HG03565 (cell line): ENCODE results near the gene MATK.
"Not testable (repeated sequence)": the region's sequence is repeated elsewhere in the genome, so short reads cannot be mapped to it uniquely, and the experiment has no call there.

Source experiments
- ATAC-seq: cut with Tn5 transposase; IDR thresholded peaks from one replicate; pipeline ENCODE4 v1.9.1; 2021; ENCODE audit warnings: mild to moderate bottlenecking, moderate library complexity; ENCODE audit not compliant: unreplicated experiment

Gene MATK

DNA sequence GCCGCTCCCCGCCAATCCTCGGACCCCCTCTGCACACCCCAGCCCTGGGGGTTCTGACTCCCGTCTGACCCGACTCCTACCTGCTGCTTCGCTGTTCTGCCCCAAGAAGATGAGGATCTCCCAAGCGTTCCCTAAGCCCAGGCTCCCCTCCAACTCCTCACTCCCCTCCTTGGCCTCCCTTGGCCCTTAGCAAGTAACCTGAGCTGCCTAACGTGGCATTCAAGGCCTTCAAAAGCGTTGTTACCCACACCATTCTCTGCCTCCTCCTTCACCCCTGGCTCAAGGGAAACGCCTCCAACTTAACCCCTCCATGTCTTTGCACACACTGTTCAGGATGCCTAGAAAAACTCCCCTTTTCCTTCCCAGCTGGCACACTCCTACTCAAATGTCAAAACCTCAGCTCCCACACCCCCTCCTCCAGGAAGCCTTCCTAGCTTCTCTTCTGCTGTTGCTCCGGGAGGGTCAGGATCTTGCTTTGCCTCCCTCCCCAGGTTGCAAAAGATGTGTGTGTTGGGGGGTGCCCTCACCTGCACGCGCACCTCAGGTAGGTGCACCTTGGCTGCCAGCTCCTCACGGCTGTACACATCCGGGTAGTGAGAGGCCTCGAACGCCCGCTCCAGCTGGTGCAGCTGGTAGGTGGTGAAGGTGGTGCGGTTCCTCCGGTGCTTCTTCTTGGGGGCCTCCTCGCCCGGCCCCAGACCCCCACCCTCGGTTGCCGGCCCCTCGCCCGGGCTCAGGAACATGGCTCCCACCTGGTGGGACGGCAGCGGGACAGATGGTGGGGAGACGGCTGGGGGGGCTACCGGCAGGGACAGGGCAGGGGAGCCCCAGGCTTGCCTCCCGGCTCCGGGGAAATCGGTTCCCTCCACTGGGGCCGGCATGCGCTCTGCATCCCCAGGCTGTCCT, 14.9 kb downstream of the MATK start:
- no peak for ATAC-seq

DNA sequence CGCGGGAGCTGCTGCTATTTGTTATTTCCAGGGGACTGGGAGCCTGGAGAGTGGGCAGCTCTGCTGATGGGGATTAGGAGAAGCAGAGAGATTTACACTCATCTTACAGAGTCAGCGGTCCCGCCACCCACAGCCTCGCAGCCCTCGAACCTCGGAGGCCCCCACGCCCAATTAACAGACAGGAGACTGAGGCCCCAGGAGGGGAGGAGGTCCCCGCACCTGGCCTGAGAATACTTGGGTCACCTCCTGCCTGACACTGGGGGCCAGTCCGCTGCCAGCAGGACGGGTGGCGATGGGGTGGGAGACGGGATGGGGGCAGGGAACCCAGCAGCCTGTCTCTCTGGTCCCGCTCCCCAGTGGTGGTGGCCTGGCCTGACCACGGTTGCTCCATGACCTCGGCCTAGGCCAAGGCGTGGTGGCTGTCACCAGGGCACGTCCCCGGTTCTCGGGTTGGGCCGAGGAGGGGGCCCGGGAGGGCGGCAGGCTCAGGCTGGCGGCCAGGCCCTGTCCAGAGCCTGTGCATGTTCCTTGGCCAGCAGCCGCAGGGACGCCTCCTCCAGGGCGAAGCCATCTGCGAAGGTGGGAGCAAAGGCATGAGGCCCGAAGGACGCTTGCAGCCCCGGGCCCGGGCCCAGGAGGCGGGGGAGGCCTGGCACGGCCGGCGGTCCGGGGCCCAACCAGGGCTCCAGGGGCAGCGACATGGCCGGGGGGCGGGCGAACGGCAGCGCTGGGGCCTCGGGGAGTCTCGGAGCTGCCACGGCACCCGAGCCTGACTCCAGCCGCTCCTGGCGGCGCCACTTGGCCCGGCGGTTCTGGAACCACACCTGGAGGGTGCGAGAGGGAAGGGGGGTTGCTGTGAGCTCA, 15.8 kb downstream of the MATK start:
- ATAC-seq, result no peak

DNA sequence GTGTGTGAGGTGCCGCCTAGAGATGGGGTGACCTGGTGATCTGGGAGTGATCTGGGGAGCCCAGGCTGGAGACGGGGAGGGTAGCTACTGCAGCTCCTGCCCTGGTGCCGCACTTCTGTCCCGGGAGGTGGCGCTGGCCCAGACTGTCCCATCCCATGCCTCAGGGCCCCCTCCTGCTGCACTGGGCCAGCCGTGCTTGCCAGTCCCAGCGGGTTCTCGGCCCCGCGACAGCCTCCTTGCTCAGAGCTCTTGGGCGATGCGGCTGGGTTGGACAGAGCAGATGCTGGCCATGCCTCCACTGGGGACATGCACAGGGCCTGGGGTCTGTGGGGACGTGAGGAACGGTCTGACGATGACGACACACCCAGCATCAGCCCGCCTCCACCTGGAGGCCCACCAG, 16.7 kb downstream of the MATK start:
- ATAC-seq, result no peak

DNA sequence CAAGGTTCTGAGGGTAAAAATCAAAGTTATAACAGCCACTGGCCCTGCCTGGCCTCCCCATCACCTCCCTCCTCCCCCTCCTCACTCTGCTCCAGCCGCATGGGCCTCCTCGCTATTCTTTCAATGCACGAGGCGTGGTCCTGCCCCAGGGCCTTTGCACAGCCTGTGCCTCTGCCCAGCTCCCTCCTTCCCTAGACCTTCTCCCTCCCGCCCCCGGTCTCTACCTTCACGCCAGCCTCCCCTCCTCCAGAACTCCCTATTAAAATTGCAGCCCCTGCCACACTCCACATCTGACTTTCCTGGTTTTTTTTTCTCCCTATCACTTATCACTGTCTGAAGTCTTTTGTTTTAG, 17.5 kb downstream of the MATK start:
- ATAC-seq, result no peak

DNA sequence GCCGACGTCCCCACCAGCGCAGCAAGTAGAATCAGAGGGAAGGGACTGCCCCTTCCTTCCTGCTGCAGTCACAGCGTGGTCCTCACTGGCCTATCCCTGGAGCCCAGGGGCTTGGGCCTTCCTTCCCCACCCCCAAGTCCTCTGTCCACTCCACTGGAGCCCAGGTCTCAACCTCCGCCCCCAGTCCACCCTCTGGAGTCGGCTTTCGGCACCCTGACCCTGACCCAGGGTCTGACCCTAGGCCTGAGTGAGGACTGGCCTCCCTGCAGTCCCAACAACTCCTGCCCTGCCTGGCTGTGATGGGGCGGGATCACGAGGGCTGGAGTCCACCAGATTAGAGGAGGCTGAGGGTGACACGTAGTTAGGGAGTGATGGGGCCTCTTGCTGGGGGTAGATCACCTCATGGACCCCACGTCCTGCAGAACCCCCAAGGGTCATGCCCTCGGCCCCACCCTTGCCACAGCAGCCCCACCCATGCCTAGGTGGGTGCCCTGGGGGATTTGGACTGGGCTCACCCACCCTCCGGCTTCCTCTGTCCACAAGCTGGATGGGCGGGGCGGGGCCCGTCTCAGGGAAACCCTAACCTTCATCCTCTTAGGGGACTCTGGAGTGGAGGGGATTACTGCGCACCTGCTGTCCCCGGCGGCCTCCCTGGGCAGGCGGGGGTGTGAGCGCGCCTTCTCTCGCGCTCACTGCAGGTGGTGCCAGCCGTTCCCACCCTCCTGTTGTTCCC, 18.0 kb downstream of the MATK start:
- ATAC-seq, result no peak

DNA sequence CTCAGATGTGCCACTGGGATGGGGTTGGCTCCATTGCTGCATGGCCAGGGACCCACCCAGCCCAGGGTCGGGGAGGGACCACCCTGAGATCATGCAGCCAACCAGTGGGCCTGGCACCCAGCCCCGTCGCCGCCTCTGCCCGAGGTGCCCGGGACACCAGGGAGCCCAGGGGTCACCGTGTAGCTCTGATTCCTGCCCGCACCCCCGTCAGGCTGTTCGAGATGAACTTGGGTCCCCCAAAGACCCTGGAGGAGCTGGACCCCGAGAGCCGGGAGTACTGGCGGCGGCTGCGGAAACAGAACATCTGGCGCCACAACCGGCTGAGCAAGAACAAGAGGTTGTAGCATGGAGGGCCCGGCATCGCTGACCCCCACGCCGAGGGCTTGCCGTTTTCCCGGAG, 19.1 kb downstream of the MATK start:
- ATAC-seq, result no peak

DNA sequence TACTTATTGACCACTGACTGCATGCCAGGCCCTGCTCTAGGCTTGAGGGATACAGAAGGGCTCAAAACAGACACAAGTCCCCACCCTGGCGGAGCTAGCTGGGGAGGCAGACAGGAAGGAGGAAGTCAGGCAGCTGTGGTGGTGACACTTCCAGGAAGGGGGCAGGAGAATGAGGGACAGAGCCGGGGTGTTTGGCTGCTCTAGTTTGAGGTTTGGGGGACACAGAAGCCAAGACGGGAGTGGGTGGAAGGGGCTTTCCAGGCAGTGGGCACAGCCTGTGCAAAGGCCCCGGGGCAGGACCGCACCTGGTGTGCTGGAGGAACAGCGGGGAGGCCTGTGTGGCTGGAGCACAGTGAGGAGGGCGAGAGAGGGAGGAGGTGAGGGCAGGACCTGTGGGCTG, 19.7 kb downstream of the MATK start:
- no peak for ATAC-seq

DNA sequence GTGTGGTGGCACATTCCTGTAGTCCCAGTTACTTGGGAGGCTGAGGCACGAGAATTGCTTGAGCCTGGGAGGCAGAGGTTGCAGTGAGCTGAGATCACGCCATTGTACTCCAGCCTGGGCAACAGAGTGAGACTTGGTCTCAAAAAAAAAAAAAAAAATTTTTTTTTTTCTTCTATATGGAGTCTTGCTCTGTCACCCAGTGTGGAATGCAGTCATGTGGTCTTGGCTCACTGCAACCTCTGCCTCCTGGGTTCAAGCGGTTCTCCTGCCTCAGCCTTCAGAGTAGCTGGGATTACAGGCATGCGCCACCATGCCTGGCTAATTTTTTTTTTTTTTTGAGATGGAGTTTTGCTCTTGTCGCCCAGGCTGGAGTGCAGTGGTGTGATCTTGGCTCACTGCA, 20.4 kb downstream of the MATK start:
- not testable (repeated sequence) for ATAC-seq

DNA sequence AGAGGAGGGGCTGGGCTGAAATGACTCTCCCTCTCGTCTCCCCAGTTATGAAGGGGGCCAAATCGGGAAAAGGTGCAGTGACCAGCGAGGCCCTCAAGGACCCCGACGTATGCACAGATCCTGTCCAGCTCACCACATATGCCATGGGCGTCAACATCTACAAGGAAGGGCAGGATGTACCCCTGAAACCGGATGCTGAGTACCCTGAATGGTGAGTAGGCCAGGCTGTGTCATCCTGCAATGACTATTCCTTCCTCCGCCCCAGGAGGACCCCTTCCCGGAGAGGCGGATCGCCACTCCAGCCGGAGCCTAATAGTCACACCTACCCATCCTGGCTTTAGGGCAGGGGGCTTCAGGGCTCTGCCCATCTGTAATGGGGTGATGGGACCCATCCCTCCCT, 21.1 kb downstream of the MATK start:
- ATAC-seq, result no peak

DNA sequence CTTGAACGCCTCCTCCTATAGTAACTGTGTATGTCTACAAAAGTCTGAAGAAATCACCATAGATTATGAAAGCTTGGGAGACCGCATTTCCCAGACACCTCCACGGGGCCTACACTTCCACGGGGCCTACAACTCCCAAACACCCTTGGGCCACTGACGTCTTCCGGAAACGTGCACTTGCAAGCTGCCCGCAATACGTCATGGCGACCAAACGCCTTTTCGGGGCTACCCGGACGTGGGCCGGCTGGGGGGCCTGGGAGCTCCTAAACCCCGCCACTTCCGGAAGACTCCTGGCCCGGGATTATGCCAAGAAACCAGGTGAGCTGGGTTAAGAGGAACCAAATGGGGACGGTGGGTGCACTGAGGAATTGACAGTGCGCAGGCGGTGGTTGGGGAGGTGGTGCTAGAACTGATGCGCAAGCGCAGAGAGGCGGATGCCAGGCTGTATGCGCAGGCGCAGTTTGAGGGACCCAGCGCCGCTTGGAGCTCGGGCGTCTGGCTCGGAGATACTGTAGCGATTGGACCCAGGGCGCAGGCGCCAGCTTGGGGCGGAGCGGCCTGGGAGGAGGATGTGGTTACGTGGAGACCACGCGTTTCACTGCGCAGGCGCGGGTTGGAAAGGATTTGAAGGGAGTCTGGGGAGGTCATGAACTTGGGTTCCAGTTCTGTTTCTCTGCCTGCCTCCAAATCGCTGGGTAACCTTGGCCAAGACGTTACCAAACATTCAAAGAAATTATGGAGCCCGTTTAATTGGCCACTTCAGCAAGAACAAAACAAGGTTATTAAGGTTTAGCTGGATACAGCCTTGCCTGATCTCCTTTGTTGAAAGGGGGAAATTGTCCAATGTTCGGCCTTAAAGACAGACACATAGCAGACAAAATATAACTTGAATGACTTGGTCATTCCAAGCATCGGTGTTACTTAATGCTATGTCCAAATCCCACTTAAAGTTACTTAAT, 23.4 kb downstream of the MATK start, which contains the start of gene MRPL54:
Gene MRPL54, plus strand, starts transcription at position 182 of the 959 bp plus-strand sequence. Its CDS starts 19 bp downstream, at position 201.
- peak; percentile 71 for ATAC-seq

DNA sequence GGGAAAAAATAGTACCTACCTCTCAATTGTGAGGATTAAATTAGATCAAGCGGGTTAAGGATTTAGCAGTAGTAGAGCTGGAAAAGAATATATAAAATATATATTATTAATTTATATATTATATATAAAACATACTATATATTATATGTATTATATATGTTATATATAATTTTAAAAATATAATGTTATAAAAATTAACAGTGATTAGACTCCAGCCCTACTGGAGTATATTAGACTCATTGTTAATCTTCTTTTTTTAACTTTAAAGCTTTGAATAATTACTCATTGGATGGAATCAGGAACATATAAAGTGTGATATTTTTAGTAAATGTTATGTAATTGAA, 24.1 kb downstream of the MATK start:
- ATAC-seq, result no peak

DNA sequence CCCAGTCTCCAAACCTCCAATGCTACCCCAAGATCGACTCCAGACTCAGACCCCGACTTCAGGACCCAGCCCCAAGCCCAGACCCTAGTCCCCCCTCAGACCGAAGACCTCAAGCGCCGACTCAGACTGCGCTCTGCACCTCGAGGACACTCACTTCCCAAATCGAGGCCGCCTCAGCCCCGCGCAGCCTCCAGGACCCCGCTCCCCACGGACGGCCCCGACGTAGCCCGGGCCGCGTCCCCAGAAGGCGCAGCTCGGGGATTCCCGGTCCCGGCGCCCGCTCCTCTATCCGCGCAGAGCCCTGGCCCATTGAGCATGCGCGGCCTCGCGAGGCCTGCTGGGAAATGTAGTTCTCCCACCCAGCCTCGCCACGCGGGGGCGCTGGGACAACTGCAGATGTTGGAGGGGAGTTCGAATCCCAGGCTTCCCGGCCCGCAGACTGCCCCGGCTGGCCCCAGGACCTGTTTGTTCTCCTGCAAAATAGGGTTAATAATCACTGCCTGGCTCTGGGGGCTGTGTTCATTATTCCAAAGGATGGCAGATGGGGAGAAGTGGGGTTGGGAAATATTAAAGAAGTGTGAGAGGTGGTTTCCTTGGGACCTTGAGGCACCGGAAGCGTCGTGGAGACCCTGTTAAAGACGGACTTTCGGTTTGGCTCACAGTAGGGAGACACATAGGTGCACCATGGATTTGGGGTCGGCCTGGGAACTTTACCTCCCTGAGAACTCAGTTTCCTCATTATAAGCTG, 24.6 kb downstream of the MATK start, which contains the start of gene APBA3:
Gene APBA3, minus strand, starts transcription at position 311 of the 748 bp plus-strand sequence. CDS start 1,428 bp downstream, outside the sequence.
- peak; percentile 38 for ATAC-seq

DNA sequence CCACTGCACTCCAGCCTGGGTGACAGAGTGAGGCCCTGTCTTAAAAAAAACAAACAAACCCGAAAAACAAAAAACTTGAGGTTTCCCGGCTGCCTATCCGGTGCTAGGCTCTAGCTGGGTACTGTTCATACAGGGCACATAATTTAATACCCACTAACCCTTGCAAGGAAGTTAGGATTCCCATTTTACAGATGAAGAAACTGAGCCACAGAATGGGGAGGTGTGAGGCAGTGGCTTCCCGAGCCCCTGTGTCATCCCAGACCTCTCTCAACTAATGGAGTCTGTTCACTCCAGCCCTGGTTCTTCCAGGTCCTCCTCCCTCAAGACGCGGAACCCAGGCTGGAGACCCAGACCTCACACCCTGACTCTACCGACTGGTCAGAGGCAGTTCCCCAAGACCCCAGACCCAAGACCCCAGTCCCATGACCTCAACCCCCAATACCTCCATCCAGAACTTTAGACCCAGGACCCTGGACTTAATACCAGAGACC, 25.3 kb downstream of the MATK start:
- ATAC-seq, result no peak

DNA sequence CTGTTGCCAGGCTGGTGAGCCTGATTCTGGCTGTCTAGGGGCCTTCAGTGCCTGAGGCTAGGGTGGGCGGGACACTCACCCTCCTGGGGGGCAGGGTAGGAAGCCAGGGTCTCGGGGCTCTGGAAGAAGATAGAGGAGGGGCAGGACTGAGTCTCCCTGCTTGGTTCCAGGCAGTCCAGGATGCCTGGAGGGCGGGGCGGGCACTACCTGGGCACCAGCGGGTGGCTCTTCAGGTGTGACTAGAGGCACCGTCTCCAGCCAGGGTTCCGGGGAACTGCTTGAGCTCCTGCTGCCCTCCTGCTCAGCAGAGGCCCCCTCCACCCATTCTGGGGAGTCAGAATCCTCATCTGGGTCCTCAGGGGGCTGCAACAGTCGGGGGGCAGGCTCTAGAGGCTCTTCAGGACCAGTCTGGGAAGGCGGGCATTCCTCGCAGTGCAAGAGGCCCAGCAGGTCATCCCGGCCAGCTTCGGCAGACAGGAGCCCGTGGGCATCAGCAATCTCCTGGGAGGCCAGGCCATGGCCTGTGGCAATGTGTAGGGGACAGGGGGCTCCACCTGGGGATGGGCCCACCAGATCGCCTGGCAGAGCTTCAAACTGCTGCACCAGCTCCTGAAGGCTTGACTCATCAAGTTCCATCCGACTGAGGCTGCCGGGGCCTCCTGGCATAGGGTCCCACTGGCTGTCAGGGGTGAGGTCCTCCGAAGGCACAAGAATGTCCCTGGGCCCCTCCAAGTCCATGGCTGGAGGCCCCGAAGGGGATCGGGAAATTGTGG, 26.5 kb downstream of the MATK start:
- no peak for ATAC-seq

DNA sequence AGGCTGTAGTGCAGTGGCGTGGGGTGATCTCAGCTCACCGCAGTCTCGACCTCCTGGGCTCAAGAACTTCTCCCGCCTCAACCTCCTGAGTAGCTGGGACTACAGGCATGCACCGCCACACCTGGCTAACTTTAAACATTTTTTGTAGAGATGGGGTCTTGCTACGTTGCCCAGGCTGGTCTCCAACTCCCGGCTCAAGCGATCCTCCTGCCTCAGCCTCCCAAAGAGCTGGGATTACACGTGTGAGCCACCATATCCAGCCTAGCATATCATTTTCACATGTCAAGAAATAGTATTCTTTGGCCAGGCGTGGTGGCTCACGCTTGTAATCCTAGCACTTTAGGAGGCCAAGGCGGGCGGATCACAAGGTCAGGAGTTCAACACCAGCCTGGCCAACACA, 27.9 kb downstream of the MATK start:
- not testable (repeated sequence) for ATAC-seq

DNA sequence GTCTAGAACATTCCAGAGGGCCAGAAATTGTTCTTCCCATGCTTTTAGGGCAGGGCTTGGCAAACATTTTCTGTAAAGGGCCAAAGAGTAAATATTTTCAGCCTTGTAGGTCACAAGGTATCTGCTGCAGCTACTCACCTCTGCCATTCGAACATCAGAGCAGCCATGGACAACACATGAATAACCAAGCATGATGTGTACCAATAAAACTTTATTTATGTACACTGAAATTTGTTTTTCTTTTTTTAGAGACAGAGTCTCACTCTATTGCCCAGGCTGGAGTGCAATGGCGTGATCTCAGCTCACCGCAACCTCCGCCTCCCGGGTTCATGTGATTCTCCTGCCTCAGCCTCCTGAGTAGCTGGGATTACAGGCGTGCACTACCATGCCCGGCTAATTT, 28.5 kb downstream of the MATK start:
- not testable (repeated sequence) for ATAC-seq

DNA sequence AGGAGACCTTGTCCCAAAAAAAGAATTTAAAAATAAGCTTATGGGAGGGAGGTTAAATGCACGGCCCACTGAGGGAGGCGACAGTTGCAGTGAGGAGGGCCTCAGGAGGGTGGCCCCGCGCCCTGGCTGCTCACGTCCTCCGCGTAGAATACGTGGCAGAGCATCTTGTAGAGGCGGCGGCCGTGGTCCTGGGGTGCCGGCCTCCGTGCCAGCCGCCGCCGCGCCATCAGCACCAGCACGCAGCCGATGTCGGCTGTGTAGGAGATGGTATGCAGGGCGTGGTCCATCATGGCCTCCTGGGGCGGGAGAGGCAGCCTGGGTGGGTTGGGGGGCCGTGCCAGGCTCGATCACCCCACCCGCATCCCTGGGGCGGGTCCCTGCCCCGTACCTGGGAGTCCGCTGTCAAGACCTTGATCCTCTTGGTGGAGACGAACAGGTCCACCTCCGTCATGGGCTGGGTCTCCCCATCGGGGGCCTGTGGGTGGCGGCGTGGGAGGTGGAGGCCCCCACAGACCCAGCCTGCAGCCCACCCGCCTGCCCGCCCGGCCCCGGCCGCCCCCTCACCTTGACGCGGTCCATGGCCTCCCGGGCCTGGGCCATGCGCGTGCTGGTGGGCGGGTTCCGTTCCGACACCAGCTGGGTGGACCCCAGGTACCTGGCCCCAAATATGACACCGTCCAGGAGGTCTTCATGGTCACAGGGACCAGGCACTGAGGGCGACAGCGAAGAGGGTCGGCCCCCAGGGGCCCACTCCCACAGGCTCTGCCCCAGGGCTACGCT, 32.4 kb downstream of the MATK start:
- no peak for ATAC-seq

DNA sequence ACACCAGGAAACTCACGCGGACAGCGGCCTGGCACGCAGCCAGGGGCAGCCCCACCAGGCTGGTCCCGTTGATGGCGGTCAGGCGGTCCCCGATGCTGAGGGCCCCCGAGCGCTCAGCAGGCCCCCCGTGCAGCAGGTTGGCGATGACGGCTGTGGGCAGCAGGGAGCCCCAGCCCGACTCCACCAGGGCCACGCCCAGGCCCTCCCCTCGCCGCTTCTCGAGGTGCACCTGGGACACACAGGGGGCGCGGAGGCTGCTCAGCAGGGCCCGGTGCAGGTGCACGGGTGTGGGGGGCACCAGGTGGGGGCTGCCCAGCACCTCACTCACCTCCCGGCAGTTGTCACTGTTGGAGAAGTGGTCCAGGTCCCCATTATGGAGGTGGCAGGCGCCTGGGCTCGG, 33.7 kb downstream of the MATK start:
- ATAC-seq, result no peak
